HepG2 (cell line): Measurements from ENCODE around the gene STKLD1. TPM values are rescaled to one million over a fixed set of nuclear protein-coding genes. Genes with fewer than 3 reads are reported as not detected.
A peak's percentile ranks its signal among the peaks of the same experiment; 100 is the strongest.

Experiments
- ARID2 ChIP-seq: sonication (generic); formaldehyde crosslinking; IDR thresholded peaks from 2 replicates; pipeline ENCODE4 v1.8.1; 2022; ENCODE audit warnings: mild to moderate bottlenecking, missing genetic modification reagents, borderline replicate concordance
- ESRRA ChIP-seq: sonication (generic); formaldehyde crosslinking; IDR thresholded peaks from 2 replicates; pipeline ENCODE4 v1.5.1; 2020; ENCODE audit warnings: mild to moderate bottlenecking, low read depth, missing genetic modification reagents
- FOXK1 ChIP-seq: sonication (generic); formaldehyde crosslinking; IDR thresholded peaks from 2 replicates; pipeline ENCODE4 v1.4.0; 2020; ENCODE audit warnings: low read depth, missing genetic modification reagents, borderline replicate concordance
- HIVEP1 ChIP-seq: sonication (generic); formaldehyde crosslinking; IDR thresholded peaks from 2 replicates; pipeline ENCODE4 v1.4.0; 2020; ENCODE audit warnings: mild to moderate bottlenecking, missing genetic modification reagents
- HMG20B ChIP-seq: conservative IDR thresholded peaks from 2 replicates; pipeline ENCODE4 v1.6.1; 2016; ENCODE audit warnings: missing genetic modification reagents, missing compliant biosample characterization
- MAFF ChIP-seq: IDR thresholded peaks from 2 replicates; pipeline ENCODE4 v1.6.1; 2011; ENCODE audit warnings: low read depth, low read length, improper control_type of control experiment
- MBD4 ChIP-seq: IDR thresholded peaks from 2 replicates; pipeline ENCODE4 v1.6.1; 2012; ENCODE audit warnings: low read length, inconsistent platforms, borderline replicate concordance
- MED13 ChIP-seq: sonication (generic); formaldehyde crosslinking; IDR thresholded peaks from 2 replicates; pipeline ENCODE4 v1.5.0; 2020; ENCODE audit warnings: missing genetic modification reagents
- RAD21 ChIP-seq: fragments of 450-650 bp; formaldehyde crosslinking; IDR thresholded peaks from 2 replicates; pipeline ENCODE4 v1.5.0; 2020; ENCODE audit warnings: mild to moderate bottlenecking
- REXO4 ChIP-seq: sonication (generic); formaldehyde crosslinking; IDR thresholded peaks from 2 replicates; pipeline ENCODE4 v1.8.0; 2022; ENCODE audit warnings: missing genetic modification reagents, mild to moderate bottlenecking, borderline replicate concordance
- RFXANK ChIP-seq: IDR thresholded peaks from 2 replicates; pipeline ENCODE4 v1.6.1; 2016
- RXRB ChIP-seq: IDR thresholded peaks from 2 replicates; pipeline ENCODE4 v1.6.1; 2016; ENCODE audit warnings: borderline replicate concordance, missing genetic modification reagents, missing compliant biosample characterization
- SSRP1 ChIP-seq: IDR thresholded peaks from 2 replicates; pipeline ENCODE4 v1.6.1; 2016; ENCODE audit warnings: control low read depth
- TBP ChIP-seq: sonication (generic); formaldehyde crosslinking; IDR thresholded peaks from 2 replicates; pipeline ENCODE4 v1.5.0; 2020; ENCODE audit warnings: missing genetic modification reagents
- ZBTB21 ChIP-seq: sonication (generic); formaldehyde crosslinking; IDR thresholded peaks from 2 replicates; pipeline ENCODE4 v1.4.0; 2020; ENCODE audit warnings: missing genetic modification reagents
- ZFP90 ChIP-seq: sonication (generic); formaldehyde crosslinking; IDR thresholded peaks from 2 replicates; pipeline ENCODE4 v1.8.0; 2022; ENCODE audit warnings: missing genetic modification reagents, mild to moderate bottlenecking, inconsistent platforms, borderline replicate concordance
- ZFY ChIP-seq: sonication (generic); formaldehyde crosslinking; IDR thresholded peaks from 2 replicates; pipeline ENCODE4 v1.4.0; 2020; ENCODE audit warnings: missing genetic modification reagents
- ZNF296 ChIP-seq: sonication (generic); formaldehyde crosslinking; conservative IDR thresholded peaks from 2 replicates; pipeline ENCODE4 v1.5.0; 2020; ENCODE audit warnings: mild to moderate bottlenecking, missing genetic modification reagents
- ZNF3 ChIP-seq: IDR thresholded peaks from 2 replicates; pipeline ENCODE4 v1.7.0; 2017; ENCODE audit warnings: inconsistent platforms
- ZNF329 ChIP-seq: sonication (generic); formaldehyde crosslinking; IDR thresholded peaks from 2 replicates; pipeline ENCODE4 v1.9.0; 2021; ENCODE audit warnings: low read depth, mild to moderate bottlenecking, missing genetic modification reagents
- ZNF572 ChIP-seq: sonication (generic); formaldehyde crosslinking; IDR thresholded peaks from 2 replicates; pipeline ENCODE4 v1.5.1; 2020; ENCODE audit warnings: mild to moderate bottlenecking, missing genetic modification reagents
- ZNF678 ChIP-seq: sonication (generic); formaldehyde crosslinking; IDR thresholded peaks from 2 replicates; pipeline ENCODE4 v1.4.0; 2020; ENCODE audit warnings: mild to moderate bottlenecking, missing genetic modification reagents
- ZNF879 ChIP-seq: sonication (generic); formaldehyde crosslinking; IDR thresholded peaks from 2 replicates; pipeline ENCODE4 v1.8.1; 2023; ENCODE audit warnings: missing genetic modification reagents
- polyA plus RNA-seq, 8 experiments: library from polyadenylated mRNA; depleted of rRNA in 3 of 8; stranded (reverse) in 7 of 8; unstranded in 1 of 8; fragments of >200 nt; fragmentation: Illumina TruSeq in 4 of 8; extraction: Trizol in 4 of 8; gene quantifications; 2 replicates each; pipeline versions ENCODE4 v1.2.1 to v1.2.3, GENCODE V29; 2011 to 2016; ENCODE audit warnings: low read depth in 4 of 8, missing spikeins in 1 of 8, mixed read lengths in 1 of 8; ENCODE audit not compliant: insufficient read depth in 1 of 8
- total RNA-seq, 5 experiments: library from RNA; depleted of rRNA; stranded (reverse); fragments of >200 nt; fragmentation: Illumina TruSeq; extraction: Trizol; gene quantifications; 2 replicates each; pipeline ENCODE4 v1.2.3, GENCODE V29; 2016; ENCODE audit warnings: low read depth in 1 of 5
- TF ChIP-seq, protein P1 (sequence below): sonication (generic); formaldehyde crosslinking; IDR thresholded peaks from 2 replicates; pipeline ENCODE4 v1.5.1; 2020; ENCODE audit warnings: missing genetic modification reagents, mild to moderate bottlenecking, borderline replicate concordance
- TF ChIP-seq, protein P2 (sequence below): sonication (generic); formaldehyde crosslinking; IDR thresholded peaks from 2 replicates; pipeline ENCODE4 v1.4.0; 2020; ENCODE audit warnings: mild to moderate bottlenecking, low read depth, missing genetic modification reagents
- TF ChIP-seq, protein P3 (sequence below): sonication (generic); formaldehyde crosslinking; IDR thresholded peaks from 2 replicates; pipeline ENCODE4 v1.4.0; 2020; ENCODE audit warnings: missing genetic modification reagents, mild to moderate bottlenecking, borderline replicate concordance

The STKLD1 gene
- total and polyA plus RNA-seq, 2 of the 13 experiments (the other 11 are each of a cell fraction or from before 2014, with no cell fraction given): 1.5 to 2.2 TPM

GRCh38 chr9:133347985-133348717, 28.0 kb upstream of the STKLD1 start, which contains the start of the genes MED22 and RPL7A (continued):
- TF ChIP-seq, protein P1, sequence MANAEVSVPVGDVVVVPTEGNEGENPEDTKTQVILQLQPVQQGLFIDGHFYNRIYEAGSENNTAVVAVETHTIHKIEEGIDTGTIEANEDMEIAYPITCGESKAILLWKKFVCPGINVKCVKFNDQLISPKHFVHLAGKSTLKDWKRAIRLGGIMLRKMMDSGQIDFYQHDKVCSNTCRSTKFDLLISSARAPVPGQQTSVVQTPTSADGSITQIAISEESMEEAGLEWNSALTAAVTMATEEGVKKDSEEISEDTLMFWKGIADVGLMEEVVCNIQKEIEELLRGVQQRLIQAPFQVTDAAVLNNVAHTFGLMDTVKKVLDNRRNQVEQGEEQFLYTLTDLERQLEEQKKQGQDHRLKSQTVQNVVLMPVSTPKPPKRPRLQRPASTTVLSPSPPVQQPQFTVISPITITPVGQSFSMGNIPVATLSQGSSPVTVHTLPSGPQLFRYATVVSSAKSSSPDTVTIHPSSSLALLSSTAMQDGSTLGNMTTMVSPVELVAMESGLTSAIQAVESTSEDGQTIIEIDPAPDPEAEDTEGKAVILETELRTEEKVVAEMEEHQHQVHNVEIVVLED (CRISPR knock-in tag): peak; percentile 64; the same call in 1 of the 2 replicates
- peak; percentile 11; the same call in 1 of the 2 replicates for TF ChIP-seq MED13 (CRISPR knock-in tag)
- TF ChIP-seq ZNF3 (CRISPR knock-in tag): no peak
- TF ChIP-seq, protein P2, sequence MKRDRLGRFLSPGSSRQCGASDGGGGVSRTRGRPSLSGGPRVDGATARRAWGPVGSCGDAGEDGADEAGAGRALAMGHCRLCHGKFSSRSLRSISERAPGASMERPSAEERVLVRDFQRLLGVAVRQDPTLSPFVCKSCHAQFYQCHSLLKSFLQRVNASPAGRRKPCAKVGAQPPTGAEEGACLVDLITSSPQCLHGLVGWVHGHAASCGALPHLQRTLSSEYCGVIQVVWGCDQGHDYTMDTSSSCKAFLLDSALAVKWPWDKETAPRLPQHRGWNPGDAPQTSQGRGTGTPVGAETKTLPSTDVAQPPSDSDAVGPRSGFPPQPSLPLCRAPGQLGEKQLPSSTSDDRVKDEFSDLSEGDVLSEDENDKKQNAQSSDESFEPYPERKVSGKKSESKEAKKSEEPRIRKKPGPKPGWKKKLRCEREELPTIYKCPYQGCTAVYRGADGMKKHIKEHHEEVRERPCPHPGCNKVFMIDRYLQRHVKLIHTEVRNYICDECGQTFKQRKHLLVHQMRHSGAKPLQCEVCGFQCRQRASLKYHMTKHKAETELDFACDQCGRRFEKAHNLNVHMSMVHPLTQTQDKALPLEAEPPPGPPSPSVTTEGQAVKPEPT (CRISPR knock-in tag): peak; percentile 57; the same call in 1 of the 2 replicates
- peak; percentile 83; the same call in 1 of the 2 replicates for TF ChIP-seq ZFP90
- 0 out of 2 replicates have a peak, but pooled peaks have one; percentile 23 for TF ChIP-seq ESRRA (CRISPR knock-in tag)
- no peak for TF ChIP-seq TBP (CRISPR knock-in tag)
- TF ChIP-seq REXO4 (CRISPR knock-in tag): no peak
- TF ChIP-seq ZNF296 (CRISPR knock-in tag): peak; percentile 62; the same call in 1 of the 2 replicates
- peak; percentile 75 for TF ChIP-seq ZFY
- peak; percentile 75; the same call in 1 of the 2 replicates for TF ChIP-seq ZNF329 (CRISPR knock-in tag)
- TF ChIP-seq RXRB (CRISPR knock-in tag): peak; percentile 51; the same call in 1 of the 2 replicates
- peak; percentile 65; the same call in 1 of the 2 replicates for TF ChIP-seq FOXK1 (CRISPR knock-in tag)
- no peak for TF ChIP-seq ZBTB21 (CRISPR knock-in tag)
- TF ChIP-seq, protein P3, sequence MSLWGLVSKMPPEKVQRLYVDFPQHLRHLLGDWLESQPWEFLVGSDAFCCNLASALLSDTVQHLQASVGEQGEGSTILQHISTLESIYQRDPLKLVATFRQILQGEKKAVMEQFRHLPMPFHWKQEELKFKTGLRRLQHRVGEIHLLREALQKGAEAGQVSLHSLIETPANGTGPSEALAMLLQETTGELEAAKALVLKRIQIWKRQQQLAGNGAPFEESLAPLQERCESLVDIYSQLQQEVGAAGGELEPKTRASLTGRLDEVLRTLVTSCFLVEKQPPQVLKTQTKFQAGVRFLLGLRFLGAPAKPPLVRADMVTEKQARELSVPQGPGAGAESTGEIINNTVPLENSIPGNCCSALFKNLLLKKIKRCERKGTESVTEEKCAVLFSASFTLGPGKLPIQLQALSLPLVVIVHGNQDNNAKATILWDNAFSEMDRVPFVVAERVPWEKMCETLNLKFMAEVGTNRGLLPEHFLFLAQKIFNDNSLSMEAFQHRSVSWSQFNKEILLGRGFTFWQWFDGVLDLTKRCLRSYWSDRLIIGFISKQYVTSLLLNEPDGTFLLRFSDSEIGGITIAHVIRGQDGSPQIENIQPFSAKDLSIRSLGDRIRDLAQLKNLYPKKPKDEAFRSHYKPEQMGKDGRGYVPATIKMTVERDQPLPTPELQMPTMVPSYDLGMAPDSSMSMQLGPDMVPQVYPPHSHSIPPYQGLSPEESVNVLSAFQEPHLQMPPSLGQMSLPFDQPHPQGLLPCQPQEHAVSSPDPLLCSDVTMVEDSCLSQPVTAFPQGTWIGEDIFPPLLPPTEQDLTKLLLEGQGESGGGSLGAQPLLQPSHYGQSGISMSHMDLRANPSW (CRISPR knock-in tag): no peak
- no peak for TF ChIP-seq ZNF572 (CRISPR knock-in tag)
- no peak for TF ChIP-seq MBD4
- peak; percentile 25; the same call in 1 of the 2 replicates for TF ChIP-seq RAD21 (CRISPR knock-in tag)
- TF ChIP-seq MAFF: no peak
- no peak for TF ChIP-seq ARID2 (CRISPR knock-in tag)
- no peak for TF ChIP-seq SSRP1 (CRISPR knock-in tag)
- no peak for TF ChIP-seq ZNF678 (CRISPR knock-in tag)
- no peak for TF ChIP-seq RFXANK
- no peak; the same call in 1 of the 2 replicates for TF ChIP-seq ZNF879
- peak; percentile 91 for TF ChIP-seq HIVEP1 (CRISPR knock-in tag)
- TF ChIP-seq HMG20B: no peak
